Stomach (tissue), 4 donors: Measurements from ENCODE around the gene ZNRF4.

Experiments
- EP300 ChIP-seq: sonication (generic); formaldehyde crosslinking; IDR thresholded peaks from one replicate; pipeline ENCODE4 v1.6.1; 2017; ENCODE audit warnings: antibody characterized with exemption
- POLR2A ChIP-seq, 4 donors: fragments of 450-650 bp; IDR thresholded peaks; one replicate each; pipeline ENCODE4 v1.6.1; 2016; ENCODE audit warnings: antibody characterized with exemption in 4 of 4, control low read depth in 2 of 4, mild to moderate bottlenecking in 1 of 4, moderate library complexity in 1 of 4
- TF ChIP-seq, protein P1 (sequence below), 7 experiments: fragments of 450-650 bp in 4 of 7; fragments of 200-600 bp in 3 of 7; sonication (generic) in 3 of 7; IDR thresholded peaks; one replicate each; pipeline ENCODE4 v1.5.1; 2016 to 2019; ENCODE audit warnings: antibody characterized with exemption in 7 of 7, control low read depth in 2 of 7, mild to moderate bottlenecking in 1 of 7

DNA sequence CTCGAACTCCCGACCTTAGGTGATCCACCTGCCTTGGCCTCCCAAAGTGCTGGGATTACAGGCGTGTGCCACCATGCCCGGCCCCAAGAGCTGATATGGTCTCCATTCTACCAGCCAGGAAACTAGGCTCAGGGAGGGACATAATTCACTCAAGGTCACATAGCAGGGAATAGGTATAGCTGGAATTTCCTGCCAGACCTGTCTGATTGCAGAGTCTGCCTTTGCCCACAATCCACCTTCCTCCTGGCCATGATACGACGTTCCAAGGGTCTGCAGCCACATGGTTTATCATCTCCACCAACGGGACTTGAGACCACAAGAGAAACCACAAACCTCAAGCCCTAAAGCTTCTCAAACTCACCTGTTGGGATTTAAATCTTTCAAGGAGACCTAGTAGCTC, 32.0 kb downstream of the ZNRF4 start:
- TF ChIP-seq, protein P1, sequence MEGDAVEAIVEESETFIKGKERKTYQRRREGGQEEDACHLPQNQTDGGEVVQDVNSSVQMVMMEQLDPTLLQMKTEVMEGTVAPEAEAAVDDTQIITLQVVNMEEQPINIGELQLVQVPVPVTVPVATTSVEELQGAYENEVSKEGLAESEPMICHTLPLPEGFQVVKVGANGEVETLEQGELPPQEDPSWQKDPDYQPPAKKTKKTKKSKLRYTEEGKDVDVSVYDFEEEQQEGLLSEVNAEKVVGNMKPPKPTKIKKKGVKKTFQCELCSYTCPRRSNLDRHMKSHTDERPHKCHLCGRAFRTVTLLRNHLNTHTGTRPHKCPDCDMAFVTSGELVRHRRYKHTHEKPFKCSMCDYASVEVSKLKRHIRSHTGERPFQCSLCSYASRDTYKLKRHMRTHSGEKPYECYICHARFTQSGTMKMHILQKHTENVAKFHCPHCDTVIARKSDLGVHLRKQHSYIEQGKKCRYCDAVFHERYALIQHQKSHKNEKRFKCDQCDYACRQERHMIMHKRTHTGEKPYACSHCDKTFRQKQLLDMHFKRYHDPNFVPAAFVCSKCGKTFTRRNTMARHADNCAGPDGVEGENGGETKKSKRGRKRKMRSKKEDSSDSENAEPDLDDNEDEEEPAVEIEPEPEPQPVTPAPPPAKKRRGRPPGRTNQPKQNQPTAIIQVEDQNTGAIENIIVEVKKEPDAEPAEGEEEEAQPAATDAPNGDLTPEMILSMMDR (IDR thresholded peaks at IDR 0.05) = no peak
- no peak for TF ChIP-seq POLR2A (IDR thresholded peaks at IDR 0.05)
- no peak for TF ChIP-seq EP300
